ENCODE measurements around the gene CCNE1.

DNA sequence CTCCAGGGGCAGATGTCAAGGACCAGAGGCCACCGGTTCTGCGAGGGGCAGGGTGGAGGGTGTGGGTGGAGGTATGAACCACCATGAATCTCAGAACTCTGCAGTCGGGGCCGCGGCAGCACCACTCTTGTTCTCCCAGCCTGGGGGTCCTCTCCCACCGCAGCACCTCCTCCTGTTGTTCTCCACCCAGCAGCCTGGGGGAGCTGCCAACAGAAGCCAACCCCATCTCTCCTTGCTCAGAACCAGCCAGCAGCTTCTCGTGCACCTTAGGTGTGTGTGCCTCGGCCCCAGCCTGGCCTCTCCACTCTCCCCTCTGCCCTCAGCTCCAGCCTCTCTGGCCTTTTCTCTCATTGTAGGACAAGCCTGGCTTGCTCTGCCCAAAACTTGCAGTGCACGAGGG, 31.9 kb upstream of the CCNE1 start:
- TF ChIP-seq POLR2A (IDR thresholded peaks at IDR 0.05) = no peak
- TF ChIP-seq, protein P1, sequence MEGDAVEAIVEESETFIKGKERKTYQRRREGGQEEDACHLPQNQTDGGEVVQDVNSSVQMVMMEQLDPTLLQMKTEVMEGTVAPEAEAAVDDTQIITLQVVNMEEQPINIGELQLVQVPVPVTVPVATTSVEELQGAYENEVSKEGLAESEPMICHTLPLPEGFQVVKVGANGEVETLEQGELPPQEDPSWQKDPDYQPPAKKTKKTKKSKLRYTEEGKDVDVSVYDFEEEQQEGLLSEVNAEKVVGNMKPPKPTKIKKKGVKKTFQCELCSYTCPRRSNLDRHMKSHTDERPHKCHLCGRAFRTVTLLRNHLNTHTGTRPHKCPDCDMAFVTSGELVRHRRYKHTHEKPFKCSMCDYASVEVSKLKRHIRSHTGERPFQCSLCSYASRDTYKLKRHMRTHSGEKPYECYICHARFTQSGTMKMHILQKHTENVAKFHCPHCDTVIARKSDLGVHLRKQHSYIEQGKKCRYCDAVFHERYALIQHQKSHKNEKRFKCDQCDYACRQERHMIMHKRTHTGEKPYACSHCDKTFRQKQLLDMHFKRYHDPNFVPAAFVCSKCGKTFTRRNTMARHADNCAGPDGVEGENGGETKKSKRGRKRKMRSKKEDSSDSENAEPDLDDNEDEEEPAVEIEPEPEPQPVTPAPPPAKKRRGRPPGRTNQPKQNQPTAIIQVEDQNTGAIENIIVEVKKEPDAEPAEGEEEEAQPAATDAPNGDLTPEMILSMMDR (IDR thresholded peaks at IDR 0.05) = no peak

Measured in Peyer's patch (tissue), 4 donors.